GM15510 (cell line): ENCODE measurements around the gene IGFBP6.

Experiments
- POLR2A ChIP-seq: IDR thresholded peaks from 3 replicates; pipeline ENCODE4 v1.6.1; 2011; ENCODE audit warnings: borderline replicate concordance; ENCODE audit not compliant: insufficient read length; ENCODE audit errors: extremely low read depth

IGFBP6 gene

DNA sequence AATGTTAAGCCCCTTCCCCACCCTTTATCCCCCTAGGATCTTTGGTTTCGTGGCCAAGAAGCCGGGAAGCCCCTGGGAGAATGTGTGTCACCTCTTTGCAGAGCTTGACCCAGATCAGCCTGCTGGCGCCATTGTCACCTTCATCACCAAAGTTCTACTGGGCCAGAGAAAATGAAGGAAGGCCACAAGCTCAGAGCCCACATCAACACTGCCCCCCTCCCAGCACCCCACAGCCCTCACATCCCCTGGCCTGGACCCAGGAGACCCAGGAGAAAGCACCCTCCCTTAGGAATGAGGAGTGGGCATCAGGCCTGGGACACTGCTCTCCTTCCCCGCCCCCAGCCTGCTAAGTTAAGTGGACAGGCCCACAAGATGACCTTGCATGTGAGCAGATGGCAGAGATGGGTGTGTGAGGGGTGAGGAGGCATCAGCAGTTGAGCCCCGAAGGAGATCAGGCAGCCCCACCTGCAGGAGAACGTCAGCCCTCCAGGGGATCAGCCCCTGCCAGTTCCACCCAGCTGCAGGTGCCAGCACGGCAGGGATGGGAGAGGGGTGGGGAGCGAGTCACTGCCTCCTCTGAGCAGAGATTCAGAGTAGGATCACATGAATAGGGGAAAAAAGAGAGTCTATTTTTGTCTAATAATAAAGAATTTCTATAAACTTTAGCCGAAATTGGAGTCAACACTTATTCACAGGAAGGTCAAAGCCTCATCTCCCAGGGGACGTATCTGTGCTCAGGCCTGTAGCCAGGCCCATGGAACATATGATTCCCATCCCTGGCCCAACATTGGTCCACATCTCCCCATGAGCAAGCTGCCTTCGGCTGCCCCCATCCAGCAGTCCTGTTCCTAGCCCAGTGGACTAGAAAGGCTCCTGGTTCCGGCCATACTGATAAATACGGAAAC, 33.5 kb upstream of the IGFBP6 start:
- no peak for TF ChIP-seq POLR2A

DNA sequence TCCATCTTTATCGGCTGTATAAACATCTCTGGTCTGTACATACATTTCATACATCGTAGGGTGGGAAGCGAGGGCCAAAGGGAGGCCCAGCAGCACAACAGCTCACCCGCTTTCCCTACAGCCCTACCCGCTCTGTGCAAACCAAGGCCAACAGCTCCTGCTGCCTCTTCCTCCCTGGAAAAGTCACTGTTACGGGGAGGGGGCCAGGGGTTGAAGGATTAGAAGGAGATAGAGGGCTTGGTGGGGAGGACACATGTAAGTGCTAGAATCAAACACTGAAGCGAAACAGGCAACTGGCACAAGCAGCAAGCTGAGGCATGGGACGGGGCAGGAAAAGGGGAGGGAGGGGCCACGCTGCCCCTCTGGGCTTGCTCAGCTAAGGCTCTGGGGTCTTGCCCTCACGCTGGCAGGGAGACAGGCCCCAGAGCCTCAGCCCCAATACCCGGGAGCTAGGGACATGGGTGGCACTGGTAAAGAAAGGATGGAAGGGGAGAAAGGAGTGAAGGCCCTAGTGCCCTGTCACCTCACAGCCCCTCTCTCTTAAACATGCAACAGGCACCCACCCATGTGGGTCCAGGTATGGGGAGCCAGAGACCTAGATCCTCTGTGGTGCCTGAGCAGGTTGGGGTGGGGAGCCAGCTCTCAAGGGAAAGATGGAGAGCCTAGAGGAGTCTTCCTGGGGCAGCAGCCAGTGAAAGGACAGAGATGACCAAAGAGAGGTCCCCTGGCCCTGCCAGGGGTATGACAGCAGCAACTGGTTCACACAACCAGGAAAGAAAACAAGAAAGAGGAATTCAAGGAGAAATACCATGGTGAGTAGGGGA, 32.6 kb upstream of the IGFBP6 start:
- TF ChIP-seq POLR2A = no peak

DNA sequence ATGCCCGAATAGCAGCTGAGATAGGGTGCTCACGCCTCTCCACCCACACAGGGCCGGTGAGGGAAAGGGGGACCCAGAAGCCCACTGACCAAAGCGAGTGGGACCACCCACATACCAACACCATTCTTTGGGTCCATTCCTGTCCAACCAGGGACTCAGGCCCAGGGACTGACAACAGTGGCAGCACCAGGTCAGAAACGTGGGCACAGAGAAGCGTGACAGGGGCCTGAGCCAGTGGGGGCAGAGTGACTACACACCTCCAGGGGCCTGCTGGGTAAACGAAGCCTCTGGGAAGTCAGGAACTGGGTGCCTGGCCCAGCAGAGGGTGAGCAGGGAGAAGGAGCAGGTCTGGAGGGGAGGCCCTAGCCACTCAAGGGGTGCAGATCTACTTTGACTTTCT, 32.0 kb upstream of the IGFBP6 start:
- no peak for TF ChIP-seq POLR2A

DNA sequence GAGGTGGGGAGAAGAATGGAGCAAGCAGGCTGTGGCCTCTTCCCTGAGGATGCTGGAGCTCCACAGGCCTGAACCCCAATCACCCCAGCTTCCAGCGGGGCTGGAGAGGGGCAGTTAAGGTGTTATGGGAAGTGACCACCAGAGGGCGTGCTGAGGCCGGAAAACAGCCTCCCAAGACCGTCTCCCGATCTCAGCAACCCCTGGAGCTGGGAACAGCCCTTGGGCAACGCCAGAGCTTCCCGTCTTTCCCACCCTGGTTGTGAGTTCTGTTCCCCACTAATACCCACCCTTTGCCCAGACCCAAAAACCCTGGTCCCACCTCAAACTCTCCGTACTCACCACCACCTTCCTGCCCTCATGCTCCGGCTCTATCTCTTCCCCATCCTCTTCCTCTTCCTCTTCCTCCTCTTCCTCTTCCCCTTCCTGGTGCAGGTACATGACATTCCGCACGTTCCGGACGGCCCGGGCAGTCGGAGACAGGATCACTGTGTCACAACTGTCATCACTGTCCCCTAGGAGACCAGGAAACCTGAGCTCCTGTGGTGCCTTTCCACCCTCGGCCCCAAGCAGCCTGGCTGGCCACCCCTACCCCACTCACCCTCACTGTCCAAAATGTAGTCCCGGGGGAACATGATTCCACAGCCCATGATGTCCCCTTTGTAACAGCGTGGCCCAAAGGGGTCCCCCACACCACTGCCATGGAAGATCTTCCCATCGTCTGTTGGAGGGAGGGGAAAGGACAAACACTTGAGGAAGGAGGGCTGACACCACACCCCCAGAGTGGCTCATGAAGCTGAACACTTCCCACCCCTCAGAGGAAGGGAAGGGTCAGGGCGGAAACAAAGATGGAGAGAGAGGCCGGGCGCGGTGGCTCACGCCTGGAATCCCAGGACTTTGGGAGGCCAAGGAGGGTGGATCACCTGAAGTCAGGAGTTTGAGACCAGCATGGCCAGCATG, 31.2 kb upstream of the IGFBP6 start:
- TF ChIP-seq POLR2A = no peak

DNA sequence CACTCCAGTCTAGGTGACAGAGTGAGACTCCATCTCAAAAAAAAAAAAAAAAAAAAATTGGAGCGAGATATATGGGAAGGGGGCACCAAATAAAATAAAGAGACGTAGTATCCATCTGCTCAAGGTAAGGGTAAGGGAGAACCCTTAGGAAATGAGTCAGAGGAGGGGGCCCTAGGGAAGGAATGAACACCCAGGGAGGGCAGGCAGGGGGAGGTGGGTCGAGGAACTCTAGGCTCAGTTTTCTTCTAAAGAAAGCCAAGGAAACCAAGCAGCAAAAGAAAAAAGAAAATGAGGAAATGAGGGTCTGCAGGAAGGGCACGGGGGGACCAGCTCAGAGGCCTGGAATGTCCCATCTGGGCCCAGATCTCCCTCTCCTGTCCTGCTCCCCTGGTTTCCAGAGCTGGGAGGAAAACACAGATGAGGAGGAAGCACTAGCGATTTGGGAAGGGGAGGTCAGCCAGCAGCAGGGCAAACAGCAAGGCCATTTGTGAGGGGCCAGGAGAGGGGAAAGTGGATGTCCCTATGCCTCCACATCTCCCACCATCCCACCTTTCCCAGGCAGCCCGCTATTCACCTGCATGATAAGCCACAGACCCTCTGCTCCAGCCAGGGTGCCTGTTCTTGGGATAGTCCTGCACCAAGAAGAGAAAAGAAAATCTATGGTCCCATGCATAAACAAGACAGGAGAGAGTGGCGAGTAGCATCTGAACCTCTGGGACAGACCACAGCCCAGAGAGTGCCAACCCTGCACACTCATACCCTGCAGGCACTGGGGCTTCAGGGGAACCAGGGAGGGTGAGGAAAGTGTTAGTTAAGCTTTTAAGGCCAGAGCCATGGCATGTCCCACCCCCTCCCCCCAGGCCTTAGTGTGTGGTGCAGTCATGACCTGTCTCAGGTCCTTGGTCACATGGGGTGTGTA, 30.1 kb upstream of the IGFBP6 start:
- no peak for TF ChIP-seq POLR2A

DNA sequence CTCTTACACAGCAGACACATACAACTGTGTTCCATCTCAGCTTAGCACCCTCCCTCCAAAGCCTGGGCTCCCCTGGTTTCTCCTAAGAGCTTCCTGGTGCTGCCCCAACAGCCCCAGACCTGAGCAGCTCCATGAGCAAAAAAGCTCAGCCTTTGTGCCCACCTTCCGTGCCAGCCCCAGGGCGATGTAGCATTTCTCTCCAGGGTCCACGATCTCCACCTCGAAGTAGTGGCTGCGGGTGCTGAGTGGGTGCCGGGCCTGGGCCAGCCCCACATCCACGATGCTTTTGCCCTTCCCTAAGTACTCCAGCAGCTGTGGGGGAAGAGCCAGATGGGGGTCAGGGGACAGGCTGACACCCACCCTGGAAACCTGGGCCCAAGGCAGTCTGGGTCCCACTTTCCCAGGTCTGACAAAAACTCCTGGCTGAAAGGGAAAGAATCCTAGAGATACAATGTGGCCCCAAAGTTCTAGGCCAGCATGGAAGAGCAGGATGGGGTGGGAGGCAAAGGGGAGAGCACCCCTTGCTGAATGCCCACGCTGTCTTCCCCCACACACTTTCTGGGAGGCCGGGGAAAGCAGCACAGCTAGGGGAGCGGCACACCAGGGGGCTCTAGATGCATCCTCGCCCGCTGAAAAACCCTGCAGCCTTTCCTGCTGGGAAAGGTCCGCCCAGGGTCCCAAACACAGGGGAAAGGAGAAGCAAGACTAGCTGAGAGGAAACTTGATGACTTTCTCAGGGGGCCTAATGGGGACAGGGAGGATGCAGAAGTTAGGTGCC, 29.3 kb upstream of the IGFBP6 start:
- no peak for TF ChIP-seq POLR2A

DNA sequence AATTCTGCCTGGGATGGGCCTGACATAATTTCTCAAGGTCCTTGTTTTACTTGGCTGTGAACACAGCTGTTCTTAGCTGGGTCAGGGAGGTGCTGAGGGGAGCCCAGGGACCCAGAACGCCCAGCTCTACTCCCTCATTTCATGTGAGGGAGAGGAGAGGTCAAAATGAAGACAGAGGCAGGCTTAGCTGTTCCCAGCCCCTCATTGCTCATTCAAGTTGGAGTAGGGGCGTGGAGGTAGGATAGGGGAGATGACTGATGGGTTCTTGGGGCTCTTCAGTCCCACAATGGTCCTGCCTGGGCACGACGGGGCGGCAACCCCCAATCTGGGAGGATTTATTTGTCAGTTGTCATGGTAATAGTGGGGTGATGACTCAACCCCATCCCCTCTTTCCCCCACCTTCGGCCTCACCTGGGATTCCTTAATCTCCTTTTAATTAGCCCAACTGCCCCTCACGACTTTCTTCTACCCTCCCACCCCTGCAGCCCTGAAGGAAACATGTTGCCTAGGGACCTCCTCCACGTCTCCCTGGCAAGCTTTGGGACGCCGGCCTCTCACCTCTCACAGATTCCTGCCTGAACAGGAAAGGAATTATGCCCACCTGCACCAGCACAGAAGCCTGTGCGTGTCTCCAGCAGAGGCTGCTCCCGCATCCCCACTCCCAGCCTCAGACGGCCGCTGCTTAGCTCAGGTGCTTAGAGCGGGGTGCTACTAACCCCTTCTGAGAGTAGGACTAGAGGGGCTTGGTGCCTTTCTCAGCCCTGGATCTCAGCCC, 28.5 kb upstream of the IGFBP6 start:
- no peak for TF ChIP-seq POLR2A

DNA sequence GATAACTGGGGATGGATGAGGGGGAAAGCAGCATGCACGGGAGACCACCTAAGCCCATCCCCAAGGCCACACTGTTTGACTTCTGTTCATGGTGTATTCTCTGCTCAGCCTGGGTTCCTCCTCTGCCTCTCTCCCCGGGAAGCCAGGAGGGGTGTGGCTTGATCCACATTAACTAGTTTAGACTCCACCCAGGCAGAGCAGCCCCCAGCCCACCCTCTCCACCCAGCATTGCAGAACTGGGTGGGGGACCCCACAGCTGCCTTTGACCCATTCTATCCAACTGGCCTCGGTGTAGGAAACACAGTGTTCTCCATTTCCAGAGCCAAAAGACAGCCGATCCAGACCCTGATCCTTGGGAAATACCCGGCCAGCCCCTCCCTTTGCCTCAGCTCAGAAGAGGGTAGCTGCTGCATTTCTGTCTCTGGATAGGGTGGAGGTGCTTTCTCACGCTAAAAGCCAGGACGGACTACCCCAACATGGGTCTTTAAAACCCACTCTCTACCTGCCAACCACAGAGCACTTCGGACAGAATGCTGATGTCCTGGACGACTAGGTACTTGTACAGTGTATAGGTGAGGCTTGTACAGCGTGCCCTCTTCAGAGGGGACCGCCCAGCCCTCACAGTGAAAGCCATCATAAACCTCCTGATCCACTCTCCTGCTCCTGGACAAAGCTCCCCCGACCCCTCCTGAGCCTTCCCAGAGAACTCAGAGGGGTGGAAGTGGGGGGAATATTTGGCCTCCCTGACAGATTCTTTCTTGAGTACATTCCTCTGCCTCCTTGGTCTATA, 27.7 kb upstream of the IGFBP6 start:
- no peak for TF ChIP-seq POLR2A

DNA sequence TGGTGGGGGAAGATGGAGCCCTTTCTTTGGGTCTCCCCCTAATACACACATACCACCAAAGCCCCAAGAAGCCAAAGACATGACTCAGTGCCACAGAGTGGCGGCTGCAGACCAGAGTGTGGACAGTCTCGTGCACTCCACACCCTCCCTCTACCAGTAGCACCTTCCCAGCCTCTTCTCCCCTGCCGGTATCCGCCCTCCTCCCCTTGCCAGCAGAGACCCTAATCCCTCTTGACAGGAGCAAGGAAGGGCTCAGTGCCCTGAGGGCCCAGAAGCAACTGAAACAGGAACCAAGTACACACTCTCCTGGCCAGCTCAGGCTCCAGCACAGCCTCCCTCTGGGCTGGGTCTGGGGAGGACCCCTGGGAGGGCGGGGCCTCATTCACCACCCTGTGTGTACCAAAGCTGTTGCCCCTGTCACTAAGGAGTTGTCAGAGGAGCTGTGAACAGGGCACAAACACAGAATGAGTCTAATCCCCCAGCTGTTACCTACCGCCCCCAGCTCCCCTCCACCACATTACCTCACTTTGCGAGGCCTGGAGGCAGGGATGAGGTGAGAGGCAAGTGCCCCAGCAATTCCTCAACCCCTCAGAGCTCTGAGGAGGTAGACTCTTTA, 26.5 kb upstream of the IGFBP6 start:
- TF ChIP-seq POLR2A = no peak

DNA sequence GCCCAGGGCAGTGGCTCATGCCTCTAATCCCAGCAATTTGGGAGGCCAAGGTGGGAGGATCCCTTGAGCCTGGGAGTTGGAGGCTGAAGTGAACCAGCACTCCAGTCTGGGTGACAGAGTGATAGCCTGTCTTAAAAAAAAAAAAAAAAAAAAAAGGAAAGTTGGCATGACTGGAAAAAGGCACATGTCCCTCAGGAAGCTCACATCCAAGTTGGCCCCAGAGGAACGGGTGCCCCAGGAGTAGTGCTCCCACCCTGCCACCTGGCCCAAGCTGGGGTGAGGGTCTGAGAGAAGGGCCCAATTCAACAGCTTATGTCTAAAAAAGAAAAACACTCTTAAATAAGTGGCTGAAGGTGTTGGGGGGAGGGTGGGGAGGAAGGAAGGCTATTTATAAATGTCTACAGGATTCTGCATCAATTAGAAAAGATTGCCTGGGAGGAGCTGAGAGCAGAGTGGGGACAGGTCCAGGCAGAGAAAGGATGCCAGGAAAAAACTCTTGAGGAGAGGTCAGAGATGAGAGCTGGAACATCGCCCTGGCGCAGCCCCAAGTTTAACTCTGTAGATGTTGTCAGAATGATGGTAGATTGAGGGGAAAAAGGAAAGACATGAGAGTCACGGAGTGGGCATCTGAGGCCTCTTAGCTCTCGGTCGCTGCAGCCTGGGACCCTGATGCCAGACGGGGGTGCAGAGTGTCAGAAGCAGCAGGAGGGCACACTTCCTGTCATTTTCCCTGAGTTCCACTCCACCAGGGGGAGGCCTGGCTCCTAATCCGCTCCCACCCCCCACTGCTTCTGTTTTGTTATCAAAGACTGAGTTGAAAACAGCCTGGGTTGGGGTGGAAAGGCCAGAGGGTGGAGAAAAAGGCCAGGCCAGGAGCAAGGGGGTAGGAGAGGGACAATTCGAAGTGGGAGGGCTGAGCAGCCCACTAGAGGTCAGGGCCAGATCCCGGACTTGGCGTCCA, 25.6 kb upstream of the IGFBP6 start:
- no peak for TF ChIP-seq POLR2A
